ENCODE results near the gene AGTR1. TPM values are rescaled to one million over a fixed set of nuclear protein-coding genes. Genes with fewer than 3 reads are reported as not detected.

AGTR1 gene
- total and polyA plus RNA-seq, 12 donors: 20.6 to 89.2 (median 58.3) TPM

- TF ChIP-seq POLR2A (IDR thresholded peaks at IDR 0.05): no peak
- no peak for TF ChIP-seq CTCF (IDR thresholded peaks at IDR 0.05)
- no peak for DNase-seq
- intact Hi-C loops (cut with DNase I): no loop called here
- H3K27ac ChIP-seq: no peak overlapping the region
- no peaks in the 10 kb centered on the region for H3K4me1 ChIP-seq (replicated peaks in 1 of 2)
- H3K4me3 ChIP-seq: no peak overlapping the region
- whole genome bisulfite sequencing, 4 donors: 71 to 90% (median 78%) methylated on average over 1 of the region's 1 CpG
- H3K36me3 ChIP-seq (replicated peaks in 1 of 2): no peaks in the 10 kb centered on the region
- H3K27me3 ChIP-seq: no peaks in the 10 kb centered on the region
- no peaks in the 10 kb centered on the region for H3K9me3 ChIP-seq (replicated peaks in 1 of 3)
Observed at GRCh38 chr3:148681080-148681479, 16.6 kb upstream of the AGTR1 start.

GRCh38 chr3:148682997-148683396 lies 14.7 kb upstream of the AGTR1 start:
- no peaks in the 10 kb centered on the region for H3K9me3 ChIP-seq (replicated peaks in 1 of 3)
- no peak overlapping the region for H3K27ac ChIP-seq
- intact Hi-C loops (cut with DNase I): no loop called here
- DNase-seq: peak in 3 of 7 donors; percentile 12 to 53 (median 28)
- H3K4me3 ChIP-seq: no peak overlapping the region
- H3K4me1 ChIP-seq (replicated peaks in 1 of 2): no peaks in the 10 kb centered on the region
- H3K36me3 ChIP-seq (replicated peaks in 1 of 2): no peaks in the 10 kb centered on the region
- no peak for TF ChIP-seq POLR2A (IDR thresholded peaks at IDR 0.05)
- no peak for TF ChIP-seq CTCF (IDR thresholded peaks at IDR 0.05)
- WGBS, 4 donors: 52 to 61% (median 54%) methylated on average over 3 of the region's 3 CpGs
- H3K27me3 ChIP-seq: no peaks in the 10 kb centered on the region

GRCh38 chr3:148694116-148694515 lies 3.6 kb upstream of the AGTR1 start:
- no peak for TF ChIP-seq POLR2A (IDR thresholded peaks at IDR 0.05)
- TF ChIP-seq CTCF (IDR thresholded peaks at IDR 0.05): no peak
- no peaks in the 10 kb centered on the region for H3K9me3 ChIP-seq (replicated peaks in 1 of 3)
- H3K4me1 ChIP-seq (replicated peaks in 1 of 2): peaks cover 0 to 5% of the 10 kb centered on the region in 2 donors
- intact Hi-C loops (cut with DNase I): no loop called here
- H3K4me3 ChIP-seq: no peak overlapping the region
- H3K27me3 ChIP-seq: no peaks in the 10 kb centered on the region
- H3K27ac ChIP-seq: no peak overlapping the region
- H3K36me3 ChIP-seq (replicated peaks in 1 of 2): no peaks in the 10 kb centered on the region
- DNase-seq: no peak
- 78 to 96% (median 88%) methylated on average over 1 of the region's 1 CpG for WGBS, 4 donors

GRCh38 chr3:148698190-148698810 lies 597 bp downstream of the AGTR1 start:
- DNase-seq: peak in 1 of 7 donors; percentile 22
- H3K36me3 ChIP-seq (replicated peaks in 1 of 2): no peaks in the 10 kb centered on the region
- H3K9me3 ChIP-seq (replicated peaks in 1 of 3): no peaks in the 10 kb centered on the region
- H3K27me3 ChIP-seq: no peaks in the 10 kb centered on the region
- TF ChIP-seq CTCF (IDR thresholded peaks at IDR 0.05) (no peak), POLR2A (IDR thresholded peaks at IDR 0.05) (no peak)
- 18 to 27% (median 23%) methylated on average over 16 to 17 of the region's 17 CpGs for WGBS, 4 donors
- H3K27ac ChIP-seq: peak overlapping the region in 4 of 5 donors; percentile 21 to 86 (median 67)
- peak overlapping the region in 3 of 4 donors; percentile 49 to 90 (median 69) for H3K4me3 ChIP-seq
- H3K4me1 ChIP-seq (replicated peaks in 1 of 2): peaks cover 5 to 7% of the 10 kb centered on the region in 2 donors
- intact Hi-C loops (cut with DNase I): no loop called here
